Naive thymus-derived CD4-positive, alpha-beta T cell (primary cell): ENCODE results near the gene RBMS3. TPM values are rescaled to one million over a fixed set of nuclear protein-coding genes. Genes with fewer than 3 reads are reported as not detected.

Experiments
- ATAC-seq: fragments of 150-1000 bp; cut with Tn5 transposase; 2 replicates; pipeline ENCODE4 v1.10.0; 2021; ENCODE audit warnings: mild to moderate bottlenecking, moderate library complexity
- CTCF ChIA-PET: fragments of 350-600 bp; sonication (Branson Sonifier 250); formaldehyde crosslinking; loops from one replicate; lab custom pipeline; 2021; ENCODE audit warnings: antibody characterized with exemption; lab: Charles Lee
- POLR2A ChIA-PET: fragments of 350-600 bp; sonication (Branson Sonifier 250); formaldehyde crosslinking; loops from one replicate; lab custom pipeline; 2021; ENCODE audit warnings: antibody characterized with exemption, inconsistent platforms; lab: Charles Lee
- DNase-seq, 9 donors: peaks; one replicate each; pipeline versions ENCODE4 v3.0.0 to v3.0.0-alpha.2; 2020 to 2022; ENCODE audit warnings: mixed read lengths in 1 of 9
- H3K27ac ChIP-seq: one replicate; pipeline ENCODE4 v1.7.0; 2013; ENCODE audit warnings: mild to moderate bottlenecking, low read depth, low read length, moderate library complexity
- H3K27me3 ChIP-seq, 2 donors: one replicate each; pipeline ENCODE4 v1.7.0; 2013; ENCODE audit warnings: low read length in 2 of 2, mild to moderate bottlenecking in 2 of 2, moderate library complexity in 2 of 2; ENCODE audit not compliant: control insufficient read depth in 2 of 2, insufficient read depth in 2 of 2
- H3K36me3 ChIP-seq, 3 experiments: 1 replicate in 2 of 3; 2 replicates in 1 of 3; pipeline ENCODE4 v1.7.0; 2013; ENCODE audit warnings: low read length in 3 of 3, mild to moderate bottlenecking in 3 of 3, moderate library complexity in 1 of 3; ENCODE audit not compliant: insufficient read depth in 3 of 3, control insufficient read depth in 2 of 3
- H3K4me1 ChIP-seq, 2 donors: one replicate each; pipeline ENCODE4 v1.7.0; 2013; ENCODE audit warnings: low read length in 2 of 2, mild to moderate bottlenecking in 2 of 2, moderate library complexity in 1 of 2; ENCODE audit not compliant: control insufficient read depth in 2 of 2, insufficient read depth in 2 of 2
- H3K4me3 ChIP-seq: 2 replicates; pipeline ENCODE4 v1.7.0; 2013; ENCODE audit warnings: mild to moderate bottlenecking, low read length
- H3K9me3 ChIP-seq, 3 experiments: 1 replicate in 2 of 3; 2 replicates in 1 of 3; pipeline ENCODE4 v1.7.0; 2013; ENCODE audit warnings: low read length in 3 of 3; ENCODE audit not compliant: control insufficient read depth in 2 of 3
- H3K27ac Mint-ChIP-seq, 9 donors: one replicate each; pipeline ENCODE4 v1.8.0; 2020 to 2022; ENCODE audit warnings: mixed read lengths in 9 of 9, mild to moderate bottlenecking in 8 of 9, moderate library complexity in 5 of 9, inconsistent platforms in 2 of 9
- H3K27me3 Mint-ChIP-seq, 5 donors: one replicate each; pipeline ENCODE4 v1.8.0; 2021 to 2022; ENCODE audit warnings: mixed read lengths in 5 of 5, mild to moderate bottlenecking in 1 of 5
- H3K36me3 Mint-ChIP-seq, 5 donors: one replicate each; pipeline ENCODE4 v1.8.0; 2020 to 2022; ENCODE audit warnings: mixed read lengths in 5 of 5, mild to moderate bottlenecking in 3 of 5, inconsistent platforms in 1 of 5
- H3K4me1 Mint-ChIP-seq, 7 donors: one replicate each; pipeline ENCODE4 v1.8.0; 2020 to 2022; ENCODE audit warnings: mixed read lengths in 7 of 7, mild to moderate bottlenecking in 3 of 7, inconsistent platforms in 1 of 7
- H3K4me3 Mint-ChIP-seq, 10 donors: one replicate each; pipeline ENCODE4 v1.8.0; 2020 to 2022; ENCODE audit warnings: mild to moderate bottlenecking in 10 of 10, mixed read lengths in 10 of 10, moderate library complexity in 6 of 10, inconsistent platforms in 2 of 10
- H3K9me3 Mint-ChIP-seq, 11 donors: one replicate each; pipeline ENCODE4 v1.8.0; 2020 to 2022; ENCODE audit warnings: mixed read lengths in 11 of 11, mild to moderate bottlenecking in 4 of 11, inconsistent platforms in 1 of 11, moderate library complexity in 1 of 11
- intact Hi-C, 2 donors: fragments of 100-400 bp; cut with micrococcal nuclease; formaldehyde crosslinking; loops; one replicate each; pipeline ENCODE4 v1.15.1; 2023
- polyA plus RNA-seq, 2 donors: library from polyadenylated mRNA; unstranded; fragments of 300-500 nt; fragmentation: Illumina TruSeq; gene quantifications; one replicate each; pipeline ENCODE4 v1.2.3, GENCODE V29; 2021
- total RNA-seq, 6 experiments: library from RNA in 5 of 6; stranded (reverse) in 5 of 6; gene quantifications; 1 replicate in 5 of 6; 2 replicates in 1 of 6; pipeline ENCODE4 v1.2.3 and lab custom pipeline; 2021 to 2026

The RBMS3 gene
- total and polyA plus RNA-seq, 7 experiments from 2014 or later = 0.15 to 4.9 (median 0.49) TPM

GRCh38 chr3:29344154-29344553 lies 63.3 kb downstream of the RBMS3 start:
- Histone ChIP-seq H3K4me3 (no peak overlapping the region), H3K9me3 (no peaks in the 10 kb centered on the region), H3K36me3 (no peaks in the 10 kb centered on the region), H3K27ac (no peak overlapping the region), H3K4me1 (no peaks in the 10 kb centered on the region), H3K27me3 (no peaks in the 10 kb centered on the region)
- no peaks in the 10 kb centered on the region for H3K9me3 Mint-ChIP-seq
- CTCF ChIA-PET = no interaction called here
- DNase-seq = no peak
- intact Hi-C loops = no loop called here
- POLR2A ChIA-PET = no interaction called here
- H3K4me1 Mint-ChIP-seq = no peaks in the 10 kb centered on the region
- H3K4me3 Mint-ChIP-seq = no peak overlapping the region
- no peak overlapping the region for H3K27ac Mint-ChIP-seq
- H3K36me3 Mint-ChIP-seq = no peaks in the 10 kb centered on the region
- H3K27me3 Mint-ChIP-seq = peaks cover 0 to 3% (median 0%) of the 10 kb centered on the region in 5 donors
- no peak for ATAC-seq

GRCh38 chr3:29344935-29345334 lies 64.1 kb downstream of the RBMS3 start:
- Histone ChIP-seq H3K9me3 (no peaks in the 10 kb centered on the region), H3K27ac (no peak overlapping the region), H3K4me3 (no peak overlapping the region), H3K27me3 (no peaks in the 10 kb centered on the region), H3K36me3 (no peaks in the 10 kb centered on the region), H3K4me1 (no peaks in the 10 kb centered on the region)
- Mint-ChIP-seq H3K27me3 (peaks cover 0 to 3% (median 0%) of the 10 kb centered on the region in 5 donors), H3K27ac (no peak overlapping the region), H3K9me3 (no peaks in the 10 kb centered on the region), H3K4me3 (no peak overlapping the region), H3K36me3 (no peaks in the 10 kb centered on the region), H3K4me1 (no peaks in the 10 kb centered on the region)
- POLR2A ChIA-PET = no interaction called here
- CTCF ChIA-PET = no interaction called here
- DNase-seq = no peak
- no peak for ATAC-seq
- intact Hi-C loops = no loop called here

- Histone ChIP-seq H3K27ac (no peak overlapping the region), H3K27me3 (no peaks in the 10 kb centered on the region), H3K4me1 (no peaks in the 10 kb centered on the region), H3K36me3 (no peaks in the 10 kb centered on the region), H3K9me3 (no peaks in the 10 kb centered on the region), H3K4me3 (no peak overlapping the region)
- Mint-ChIP-seq H3K36me3 (no peaks in the 10 kb centered on the region), H3K9me3 (no peaks in the 10 kb centered on the region), H3K4me1 (no peaks in the 10 kb centered on the region), H3K27me3 (peaks cover 0 to 3% (median 0%) of the 10 kb centered on the region in 5 donors), H3K27ac (no peak overlapping the region), H3K4me3 (no peak overlapping the region)
- POLR2A ChIA-PET = no interaction called here
- intact Hi-C loops = no loop called here
- DNase-seq = no peak
- CTCF ChIA-PET = no interaction called here
- no peak for ATAC-seq
Measured at GRCh38 chr3:29345516-29346300, 64.8 kb downstream of the RBMS3 start.

- intact Hi-C loops = no loop called here
- CTCF ChIA-PET = no interaction called here
Measured at GRCh38 chr3:29346828-29347227, 66.0 kb downstream of the RBMS3 start.

GRCh38 chr3:29347412-29347811 lies 66.5 kb downstream of the RBMS3 start:
- H3K9me3 Mint-ChIP-seq = no peaks in the 10 kb centered on the region
- CTCF ChIA-PET = no interaction called here
- no peaks in the 10 kb centered on the region for H3K36me3 Mint-ChIP-seq

More at GRCh38 chr3:29346828-29347227, 66.0 kb downstream of the RBMS3 start:
- H3K4me1 Mint-ChIP-seq = no peaks in the 10 kb centered on the region
- no peak for DNase-seq
- Histone ChIP-seq H3K4me3 (no peak overlapping the region), H3K27me3 (no peaks in the 10 kb centered on the region), H3K27ac (no peak overlapping the region), H3K36me3 (no peaks in the 10 kb centered on the region), H3K4me1 (no peaks in the 10 kb centered on the region), H3K9me3 (no peaks in the 10 kb centered on the region)
- no peak overlapping the region for H3K27ac Mint-ChIP-seq
- ATAC-seq = no peak
- no peaks in the 10 kb centered on the region for H3K9me3 Mint-ChIP-seq
- H3K36me3 Mint-ChIP-seq = no peaks in the 10 kb centered on the region
- H3K27me3 Mint-ChIP-seq = peaks cover 0 to 3% (median 0%) of the 10 kb centered on the region in 5 donors
- H3K4me3 Mint-ChIP-seq = no peak overlapping the region
- POLR2A ChIA-PET = no interaction called here

GRCh38 chr3:29348316-29348715 lies 67.4 kb downstream of the RBMS3 start:
- no peak for DNase-seq
- peaks cover 0 to under 1% (median 0%) of the 10 kb centered on the region in 7 donors for H3K4me1 Mint-ChIP-seq
- H3K4me1 ChIP-seq = no peaks in the 10 kb centered on the region
- H3K36me3 ChIP-seq = no peaks in the 10 kb centered on the region
- no peak overlapping the region for H3K4me3 Mint-ChIP-seq
- H3K9me3 Mint-ChIP-seq = no peaks in the 10 kb centered on the region
- no peak overlapping the region for H3K4me3 ChIP-seq
- H3K27ac ChIP-seq = no peak overlapping the region
- intact Hi-C loops = no loop called here
- no peak overlapping the region for H3K27ac Mint-ChIP-seq
- CTCF ChIA-PET = no interaction called here
- H3K9me3 ChIP-seq = no peaks in the 10 kb centered on the region
- POLR2A ChIA-PET = no interaction called here
- no peak for ATAC-seq
- peaks cover 0 to 3% (median 0%) of the 10 kb centered on the region in 5 donors for H3K27me3 Mint-ChIP-seq
- no peaks in the 10 kb centered on the region for H3K36me3 Mint-ChIP-seq
- no peaks in the 10 kb centered on the region for H3K27me3 ChIP-seq

More at GRCh38 chr3:29347412-29347811, 66.5 kb downstream of the RBMS3 start:
- H3K4me1 ChIP-seq = no peaks in the 10 kb centered on the region
- ATAC-seq (no peak), DNase-seq (no peak)
- peaks cover 0 to 3% (median 0%) of the 10 kb centered on the region in 5 donors for H3K27me3 Mint-ChIP-seq
- no peak overlapping the region for H3K27ac ChIP-seq
- no peaks in the 10 kb centered on the region for H3K4me1 Mint-ChIP-seq
- POLR2A ChIA-PET = no interaction called here
- H3K4me3 ChIP-seq = no peak overlapping the region
- no peaks in the 10 kb centered on the region for H3K9me3 ChIP-seq
- H3K4me3 Mint-ChIP-seq = no peak overlapping the region
- no peak overlapping the region for H3K27ac Mint-ChIP-seq
- H3K27me3 ChIP-seq = no peaks in the 10 kb centered on the region
- H3K36me3 ChIP-seq = no peaks in the 10 kb centered on the region
- intact Hi-C loops = no loop called here

- H3K4me3 Mint-ChIP-seq = no peak overlapping the region
- no peak for ATAC-seq
- no peaks in the 10 kb centered on the region for H3K36me3 Mint-ChIP-seq
- Histone ChIP-seq H3K36me3 (no peaks in the 10 kb centered on the region), H3K4me1 (no peaks in the 10 kb centered on the region), H3K27me3 (no peaks in the 10 kb centered on the region), H3K27ac (no peak overlapping the region), H3K4me3 (no peak overlapping the region), H3K9me3 (no peaks in the 10 kb centered on the region)
- intact Hi-C loops = no loop called here
- peaks cover 0 to under 1% (median 0%) of the 10 kb centered on the region in 5 donors for H3K27me3 Mint-ChIP-seq
- POLR2A ChIA-PET = no interaction called here
- no peak for DNase-seq
- peaks cover 0 to 7% (median 0%) of the 10 kb centered on the region in 7 donors for H3K4me1 Mint-ChIP-seq
- H3K27ac Mint-ChIP-seq = no peak overlapping the region
- no peaks in the 10 kb centered on the region for H3K9me3 Mint-ChIP-seq
- CTCF ChIA-PET = no interaction called here
Measured at GRCh38 chr3:29349049-29349448, 68.2 kb downstream of the RBMS3 start.
